Liver (tissue), 9 donors: ENCODE data around the gene KCNK7. TPM values are rescaled to one million over a fixed set of nuclear protein-coding genes. Genes with fewer than 3 reads are reported as not detected.

Source experiments
- DNase-seq: peaks from one replicate; pipeline ENCODE4 v3.0.0-alpha.2; 2017; ENCODE audit warnings: low spot score
- H3K27ac ChIP-seq, 2 donors: one replicate each; pipeline ENCODE4 v1.7.0; 2013; ENCODE audit warnings: inconsistent platforms in 2 of 2, low read length in 2 of 2, control low read depth in 1 of 2, low read depth in 1 of 2, mild to moderate bottlenecking in 1 of 2
- H3K27me3 ChIP-seq, 4 donors: one replicate each; pipeline versions ENCODE4 v1.6.1 to v1.7.0; 2013; ENCODE audit warnings: low read length in 3 of 4, inconsistent platforms in 1 of 4, mild to moderate bottlenecking in 1 of 4, moderate library complexity in 1 of 4; ENCODE audit not compliant: control insufficient read depth in 4 of 4, insufficient read depth in 4 of 4
- H3K36me3 ChIP-seq, 4 donors: one replicate each; pipeline versions ENCODE4 v1.6.1 to v1.7.0; 2013; ENCODE audit warnings: low read length in 3 of 4, mild to moderate bottlenecking in 3 of 4, low read depth in 1 of 4, moderate library complexity in 1 of 4; ENCODE audit not compliant: control insufficient read depth in 4 of 4, insufficient read depth in 3 of 4
- H3K4me1 ChIP-seq, 4 donors: one replicate each; pipeline versions ENCODE4 v1.6.1 to v1.7.0; 2013; ENCODE audit warnings: low read length in 3 of 4, mild to moderate bottlenecking in 3 of 4, moderate library complexity in 1 of 4; ENCODE audit not compliant: control insufficient read depth in 4 of 4, insufficient read depth in 4 of 4
- H3K4me3 ChIP-seq, 3 donors: one replicate each; pipeline versions ENCODE4 v1.6.1 to v1.7.0; 2013; ENCODE audit warnings: low read length in 3 of 3, control low read depth in 1 of 3, low read depth in 1 of 3, mild to moderate bottlenecking in 1 of 3
- H3K9ac ChIP-seq, 2 donors: one replicate each; pipeline ENCODE4 v1.7.0; 2013; ENCODE audit warnings: low read length in 2 of 2, mild to moderate bottlenecking in 2 of 2, moderate library complexity in 2 of 2, control low read depth in 1 of 2, low read depth in 1 of 2
- H3K9me3 ChIP-seq, 4 donors: one replicate each; pipeline versions ENCODE4 v1.6.1 to v1.7.0; 2013; ENCODE audit warnings: low read length in 3 of 4; ENCODE audit not compliant: control insufficient read depth in 4 of 4
- FOXA1 ChIP-seq: IDR thresholded peaks from 2 replicates; pipeline ENCODE4 v1.6.1; 2016; ENCODE audit warnings: antibody characterized with exemption
- GABPA ChIP-seq, 2 donors: IDR thresholded peaks in 1 of 2; conservative IDR thresholded peaks in 1 of 2; 2 replicates each; pipeline ENCODE4 v1.6.1; 2016; ENCODE audit warnings: antibody characterized with exemption in 2 of 2, mild to moderate bottlenecking in 1 of 2, moderate library complexity in 1 of 2
- NR2F2 ChIP-seq: IDR thresholded peaks from 2 replicates; pipeline ENCODE4 v1.6.1; 2016; ENCODE audit warnings: antibody characterized with exemption
- REST ChIP-seq: IDR thresholded peaks from 2 replicates; pipeline ENCODE4 v1.6.1; 2016; ENCODE audit warnings: antibody characterized with exemption, mild to moderate bottlenecking
- WGBS: extraction: QIAGEN DNeasy Blood & Tissue Kit; methylation state at CpG from one replicate; pipeline ENCODE4 v1.1.7; 2013; 5-methylcytosine and 5-hydroxymethylcytosine counted together
- polyA plus RNA-seq, 2 donors: library from polyadenylated mRNA; stranded (reverse) in 1 of 2; unstranded in 1 of 2; fragments of 200-250 nt in 1 of 2; fragments of >200 nt in 1 of 2; fragmentation: Nextera tagmentation in 1 of 2; extraction: Ambion mirVana in 1 of 2; gene quantifications; one replicate each; pipeline versions ENCODE4 v1.2.1 to v1.2.3, GENCODE V29; 2013 to 2015
- total RNA-seq, 2 donors: library from RNA; depleted of rRNA; stranded (reverse); fragments of >200 nt; gene quantifications; one replicate each; pipeline ENCODE4 v1.2.3, GENCODE V29; 2014
- TF ChIP-seq, protein P1 (sequence below): fragments of 150-350 bp; IDR thresholded peaks from 2 replicates; pipeline ENCODE4 v1.5.1; 2017; ENCODE audit warnings: improper control_type of control experiment, low read depth, low read length; ENCODE audit not compliant: missing input control
- TF ChIP-seq, protein P2 (sequence below): IDR thresholded peaks from 2 replicates; pipeline ENCODE4 v1.6.1; 2016; ENCODE audit warnings: antibody characterized with exemption
- TF ChIP-seq, protein P3 (sequence below): IDR thresholded peaks from 2 replicates; pipeline ENCODE4 v1.6.1; 2016; ENCODE audit warnings: antibody characterized with exemption
- donor health status: healthy.
- donor health status: healthy.
- donor health status: healthy.
- donor health status: healthy.
- donor health status: healthy.

Gene KCNK7
- total and polyA plus RNA-seq, 4 donors = 0.14 to 0.32 (median 0.24) TPM

DNA sequence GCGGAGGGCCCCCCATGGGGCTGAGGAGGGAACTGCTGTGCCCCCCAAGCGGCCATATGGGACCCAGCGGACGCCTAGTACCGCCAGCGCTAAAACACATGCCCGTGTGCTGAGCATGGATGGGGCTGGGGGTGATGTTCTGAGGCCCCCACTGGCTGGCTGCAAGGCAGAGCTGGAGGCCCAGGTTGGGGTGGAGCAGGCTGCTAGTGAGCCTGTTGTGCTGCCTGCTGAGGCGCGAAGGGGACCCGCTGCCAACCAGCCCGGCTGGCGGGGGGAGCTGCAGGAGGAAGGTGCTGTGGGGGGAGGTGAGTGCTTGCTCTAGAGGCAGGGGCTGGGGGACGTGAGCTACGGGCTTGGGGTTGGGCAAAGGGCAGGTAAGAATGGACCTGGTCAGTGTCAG, 23.2 kb upstream of the KCNK7 start:
- DNase-seq = no peak
- TF ChIP-seq FOXA1 (no peak), REST (no peak)
- TF ChIP-seq, protein P1, sequence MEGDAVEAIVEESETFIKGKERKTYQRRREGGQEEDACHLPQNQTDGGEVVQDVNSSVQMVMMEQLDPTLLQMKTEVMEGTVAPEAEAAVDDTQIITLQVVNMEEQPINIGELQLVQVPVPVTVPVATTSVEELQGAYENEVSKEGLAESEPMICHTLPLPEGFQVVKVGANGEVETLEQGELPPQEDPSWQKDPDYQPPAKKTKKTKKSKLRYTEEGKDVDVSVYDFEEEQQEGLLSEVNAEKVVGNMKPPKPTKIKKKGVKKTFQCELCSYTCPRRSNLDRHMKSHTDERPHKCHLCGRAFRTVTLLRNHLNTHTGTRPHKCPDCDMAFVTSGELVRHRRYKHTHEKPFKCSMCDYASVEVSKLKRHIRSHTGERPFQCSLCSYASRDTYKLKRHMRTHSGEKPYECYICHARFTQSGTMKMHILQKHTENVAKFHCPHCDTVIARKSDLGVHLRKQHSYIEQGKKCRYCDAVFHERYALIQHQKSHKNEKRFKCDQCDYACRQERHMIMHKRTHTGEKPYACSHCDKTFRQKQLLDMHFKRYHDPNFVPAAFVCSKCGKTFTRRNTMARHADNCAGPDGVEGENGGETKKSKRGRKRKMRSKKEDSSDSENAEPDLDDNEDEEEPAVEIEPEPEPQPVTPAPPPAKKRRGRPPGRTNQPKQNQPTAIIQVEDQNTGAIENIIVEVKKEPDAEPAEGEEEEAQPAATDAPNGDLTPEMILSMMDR = no peak
- Histone ChIP-seq H3K27me3 (no peaks in the 10 kb centered on the region), H3K4me1 (peaks cover 5 to 21% (median 13%) of the 10 kb centered on the region in 4 donors), H3K9ac (no peak overlapping the region), H3K27ac (no peak overlapping the region), H3K4me3 (no peak overlapping the region), H3K36me3 (peaks cover 14 to 34% (median 16%) of the 10 kb centered on the region in 4 donors), H3K9me3 (no peaks in the 10 kb centered on the region)
- 94% methylated on average over 14 of the region's 14 CpGs for WGBS

DNA sequence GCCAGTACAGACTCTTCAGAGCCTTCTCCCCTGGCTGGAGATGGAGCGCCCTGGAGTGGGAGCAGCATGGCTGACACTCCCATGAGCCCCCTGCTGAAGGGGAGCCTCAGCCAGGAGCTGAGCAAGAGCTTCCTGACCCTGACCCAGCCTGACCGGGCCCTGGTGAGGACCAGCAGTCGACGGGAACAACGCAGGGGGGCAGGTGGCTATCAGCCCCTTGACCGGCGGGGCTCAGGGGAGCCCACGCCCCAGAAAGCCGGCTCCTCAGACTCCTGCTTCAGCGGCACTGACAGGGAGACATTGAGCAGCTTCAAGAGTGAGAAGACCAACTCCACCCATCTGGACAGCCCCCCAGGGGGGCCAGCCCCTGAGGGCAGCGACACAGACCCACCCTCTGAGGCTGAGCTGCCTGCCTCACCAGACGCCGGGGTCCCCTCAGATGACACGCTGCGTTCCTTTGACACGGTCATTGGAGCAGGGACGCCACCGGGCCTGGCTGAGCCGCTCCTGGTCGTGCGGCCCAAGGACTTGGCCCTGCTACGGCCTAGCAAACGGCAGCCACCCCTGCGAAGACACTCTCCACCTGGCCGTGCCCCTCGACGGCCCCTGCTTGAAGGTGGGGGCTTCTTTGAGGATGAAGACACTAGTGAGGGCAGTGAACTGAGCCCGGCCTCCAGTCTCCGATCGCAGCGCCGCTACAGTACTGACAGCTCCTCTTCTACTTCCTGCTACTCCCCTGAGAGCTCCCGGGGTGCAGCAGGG, 22.6 kb upstream of the KCNK7 start:
- H3K27me3 ChIP-seq = no peaks in the 10 kb centered on the region
- no peak overlapping the region for H3K4me3 ChIP-seq
- no peak overlapping the region for H3K27ac ChIP-seq
- peaks cover 10 to 28% (median 16%) of the 10 kb centered on the region in 4 donors for H3K36me3 ChIP-seq
- 96% methylated on average over 33 of the region's 33 CpGs for WGBS
- TF ChIP-seq GABPA (IDR thresholded peaks at IDR 0.05 in 1 of 2, conservative IDR thresholded peaks at IDR 0.05 in 1 of 2) (no peak), NR2F2 (no peak)
- no peak overlapping the region for H3K9ac ChIP-seq
- DNase-seq = no peak
- peaks cover 5 to 24% (median 14%) of the 10 kb centered on the region in 4 donors for H3K4me1 ChIP-seq
- no peaks in the 10 kb centered on the region for H3K9me3 ChIP-seq

DNA sequence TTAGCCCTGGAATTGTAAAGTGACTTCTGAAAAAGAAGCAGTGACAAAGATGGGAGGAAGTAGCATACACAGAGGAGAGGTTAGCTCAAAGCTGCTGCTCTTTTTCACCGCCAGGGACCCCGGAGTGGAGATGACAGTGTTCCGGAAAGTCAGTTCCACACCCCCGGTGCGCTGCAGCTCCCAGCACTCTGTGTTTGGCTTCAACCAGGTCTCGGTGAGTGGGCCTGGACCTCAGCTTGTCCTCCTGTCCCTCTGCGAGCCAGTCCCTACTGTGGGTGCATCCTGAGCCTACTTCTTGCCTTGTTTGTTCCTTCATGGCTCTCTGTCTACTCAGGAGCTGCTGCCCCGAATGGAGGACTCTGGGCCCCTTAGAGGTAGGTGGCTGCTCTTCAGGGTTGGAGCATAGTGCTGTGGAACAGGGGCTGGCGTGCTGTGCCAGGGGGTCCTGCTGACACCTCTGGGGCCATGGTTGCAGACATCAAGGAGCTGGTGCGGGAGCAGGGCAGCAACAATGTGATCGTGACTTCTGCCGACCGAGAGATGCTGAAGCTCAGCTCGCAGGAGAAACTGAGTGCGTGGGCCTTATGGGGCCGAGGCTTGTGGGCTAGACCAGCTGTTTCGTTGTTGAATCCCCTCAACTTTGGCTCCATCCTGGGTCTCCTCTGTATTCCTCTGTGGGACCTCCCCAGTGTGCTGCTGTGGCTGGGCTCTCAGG, 21.7 kb upstream of the KCNK7 start:
- WGBS = 92% methylated on average over 17 of the region's 17 CpGs
- DNase-seq = no peak
- TF ChIP-seq GABPA (IDR thresholded peaks at IDR 0.05 in 1 of 2, conservative IDR thresholded peaks at IDR 0.05 in 1 of 2) (no peak), NR2F2 (no peak), FOXA1 (no peak)
- TF ChIP-seq, protein P2, sequence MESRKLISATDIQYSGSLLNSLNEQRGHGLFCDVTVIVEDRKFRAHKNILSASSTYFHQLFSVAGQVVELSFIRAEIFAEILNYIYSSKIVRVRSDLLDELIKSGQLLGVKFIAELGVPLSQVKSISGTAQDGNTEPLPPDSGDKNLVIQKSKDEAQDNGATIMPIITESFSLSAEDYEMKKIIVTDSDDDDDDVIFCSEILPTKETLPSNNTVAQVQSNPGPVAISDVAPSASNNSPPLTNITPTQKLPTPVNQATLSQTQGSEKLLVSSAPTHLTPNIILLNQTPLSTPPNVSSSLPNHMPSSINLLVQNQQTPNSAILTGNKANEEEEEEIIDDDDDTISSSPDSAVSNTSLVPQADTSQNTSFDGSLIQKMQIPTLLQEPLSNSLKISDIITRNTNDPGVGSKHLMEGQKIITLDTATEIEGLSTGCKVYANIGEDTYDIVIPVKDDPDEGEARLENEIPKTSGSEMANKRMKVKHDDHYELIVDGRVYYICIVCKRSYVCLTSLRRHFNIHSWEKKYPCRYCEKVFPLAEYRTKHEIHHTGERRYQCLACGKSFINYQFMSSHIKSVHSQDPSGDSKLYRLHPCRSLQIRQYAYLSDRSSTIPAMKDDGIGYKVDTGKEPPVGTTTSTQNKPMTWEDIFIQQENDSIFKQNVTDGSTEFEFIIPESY = no peak
- TF ChIP-seq, protein P3, sequence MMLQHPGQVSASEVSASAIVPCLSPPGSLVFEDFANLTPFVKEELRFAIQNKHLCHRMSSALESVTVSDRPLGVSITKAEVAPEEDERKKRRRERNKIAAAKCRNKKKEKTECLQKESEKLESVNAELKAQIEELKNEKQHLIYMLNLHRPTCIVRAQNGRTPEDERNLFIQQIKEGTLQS = no peak
- no peak overlapping the region for H3K4me3 ChIP-seq
- peaks cover 8 to 26% (median 15%) of the 10 kb centered on the region in 4 donors for H3K36me3 ChIP-seq
- H3K4me1 ChIP-seq = peaks cover 10 to 33% (median 22%) of the 10 kb centered on the region in 4 donors
- no peaks in the 10 kb centered on the region for H3K9me3 ChIP-seq
- H3K27me3 ChIP-seq = no peaks in the 10 kb centered on the region
- H3K9ac ChIP-seq = no peak overlapping the region
- H3K27ac ChIP-seq = no peak overlapping the region
